HepG2 (cell line): ENCODE data around the gene METTL13. TPM values are rescaled to one million over a fixed set of nuclear protein-coding genes. Genes with fewer than 3 reads are reported as not detected.

ENCODE experiments used
- CAMTA2 ChIP-seq: sonication (generic); formaldehyde crosslinking; IDR thresholded peaks from 2 replicates; pipeline ENCODE4 v1.4.0; 2020; ENCODE audit warnings: mild to moderate bottlenecking, missing genetic modification reagents, borderline replicate concordance
- NCOA5 ChIP-seq: sonication (generic); formaldehyde crosslinking; IDR thresholded peaks from 2 replicates; pipeline ENCODE4 v1.4.0; 2020; ENCODE audit warnings: missing genetic modification reagents
- NCOR1 ChIP-seq: fragments of 200-600 bp; sonication (generic); IDR thresholded peaks from 2 replicates; pipeline ENCODE4 v1.7.0; 2017; ENCODE audit warnings: antibody characterized with exemption, low read length, borderline replicate concordance
- TSC22D2 ChIP-seq: sonication (generic); formaldehyde crosslinking; IDR thresholded peaks from 2 replicates; pipeline ENCODE4 v1.5.1; 2020; ENCODE audit warnings: missing genetic modification reagents, mild to moderate bottlenecking, borderline replicate concordance
- U2AF1 ChIP-seq: fragments of 200-400 bp; formaldehyde crosslinking; optimal IDR thresholded peaks from 2 replicates; pipeline ENCODE3; 2017; ENCODE audit warnings: mild to moderate bottlenecking, low read depth, low read length
- WIZ ChIP-seq: sonication (generic); formaldehyde crosslinking; IDR thresholded peaks from 2 replicates; pipeline ENCODE4 v1.5.1; 2020; ENCODE audit warnings: mild to moderate bottlenecking, missing genetic modification reagents
- ZNF292 ChIP-seq: sonication (generic); formaldehyde crosslinking; IDR thresholded peaks from 2 replicates; pipeline ENCODE4 v1.8.1; 2022; ENCODE audit warnings: mild to moderate bottlenecking, low read depth, missing genetic modification reagents, borderline replicate concordance
- ZNF775 ChIP-seq: sonication (generic); formaldehyde crosslinking; IDR thresholded peaks from 2 replicates; pipeline ENCODE4 v1.4.0; 2020; ENCODE audit warnings: missing genetic modification reagents, mild to moderate bottlenecking, moderate library complexity, borderline replicate concordance
- ZNF792 ChIP-seq: IDR thresholded peaks from 2 replicates; pipeline ENCODE4 v1.6.1; 2016
- polyA plus RNA-seq, 8 experiments: library from polyadenylated mRNA; depleted of rRNA in 3 of 8; stranded (reverse) in 7 of 8; unstranded in 1 of 8; fragments of >200 nt; fragmentation: Illumina TruSeq in 4 of 8; extraction: Trizol in 4 of 8; gene quantifications; 2 replicates each; pipeline versions ENCODE4 v1.2.1 to v1.2.3, GENCODE V29; 2011 to 2016; ENCODE audit warnings: low read depth in 4 of 8, missing spikeins in 1 of 8, mixed read lengths in 1 of 8; ENCODE audit not compliant: insufficient read depth in 1 of 8
- total RNA-seq, 5 experiments: library from RNA; depleted of rRNA; stranded (reverse); fragments of >200 nt; fragmentation: Illumina TruSeq; extraction: Trizol; gene quantifications; 2 replicates each; pipeline ENCODE4 v1.2.3, GENCODE V29; 2016; ENCODE audit warnings: low read depth in 1 of 5
- TF ChIP-seq, protein P1 (sequence below): sonication (generic); formaldehyde crosslinking; IDR thresholded peaks from 2 replicates; pipeline ENCODE4 v1.5.0; 2020; ENCODE audit warnings: mild to moderate bottlenecking, missing genetic modification reagents
- TF ChIP-seq, protein P2 (sequence below): sonication (generic); formaldehyde crosslinking; IDR thresholded peaks from 2 replicates; pipeline ENCODE4; 2020; ENCODE audit warnings: missing genetic modification reagents, mild to moderate bottlenecking, borderline replicate concordance
- TF ChIP-seq, protein P3 (sequence below): sonication (generic); formaldehyde crosslinking; IDR thresholded peaks from 2 replicates; pipeline ENCODE4 v1.8.0; 2022; ENCODE audit warnings: low read depth, missing genetic modification reagents
- TF ChIP-seq, protein P4 (sequence below): sonication (generic); formaldehyde crosslinking; IDR thresholded peaks from 2 replicates; pipeline ENCODE4 v1.5.1; 2020; ENCODE audit warnings: mild to moderate bottlenecking, missing genetic modification reagents, borderline replicate concordance
- TF ChIP-seq, protein P5 (sequence below): sonication (generic); formaldehyde crosslinking; IDR thresholded peaks from 2 replicates; pipeline ENCODE4 v1.4.0; 2020; ENCODE audit warnings: missing genetic modification reagents

Gene METTL13
- total and polyA plus RNA-seq, 2 of the 13 experiments (the other 11 are each of a cell fraction or from before 2014, with no cell fraction given): 18.6 to 22.8 TPM

DNA sequence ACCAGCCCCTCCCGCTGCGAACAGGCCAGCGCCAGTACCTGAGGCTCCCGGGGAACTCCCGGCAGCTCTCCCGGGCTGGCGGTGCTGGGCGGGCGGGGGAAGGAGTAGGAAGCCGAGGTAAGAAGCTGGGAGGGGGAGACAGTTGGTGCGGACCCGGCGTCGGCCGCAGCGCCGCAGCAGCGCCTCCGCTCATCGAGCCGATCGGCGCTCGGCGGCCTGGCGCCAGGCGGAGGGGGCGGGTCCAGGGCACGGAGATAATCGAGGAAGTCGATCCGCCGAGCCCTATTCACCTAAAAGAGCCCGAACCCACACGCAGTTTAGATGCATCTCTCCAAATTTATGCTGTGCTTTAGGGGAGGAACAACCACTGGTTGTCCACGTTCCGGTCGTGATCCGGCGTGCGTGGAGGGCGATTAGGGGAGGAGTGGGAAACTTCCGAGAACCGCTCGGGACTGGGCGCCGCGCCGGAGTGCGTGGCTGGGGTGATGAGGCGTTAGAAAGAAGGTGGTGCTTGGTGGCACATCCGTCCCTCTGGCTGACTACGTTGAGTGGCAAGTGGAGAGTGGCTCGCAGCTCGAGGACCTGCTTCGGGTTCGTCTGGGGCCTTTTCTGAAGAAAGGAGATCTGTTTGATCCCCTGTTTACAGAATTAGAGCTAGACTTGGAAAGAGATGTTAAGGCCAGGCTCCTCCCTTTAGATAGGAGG is 39.4 kb upstream of the METTL13 start, which contains the start of gene VAMP4 (continued):
- TF ChIP-seq, protein P1, sequence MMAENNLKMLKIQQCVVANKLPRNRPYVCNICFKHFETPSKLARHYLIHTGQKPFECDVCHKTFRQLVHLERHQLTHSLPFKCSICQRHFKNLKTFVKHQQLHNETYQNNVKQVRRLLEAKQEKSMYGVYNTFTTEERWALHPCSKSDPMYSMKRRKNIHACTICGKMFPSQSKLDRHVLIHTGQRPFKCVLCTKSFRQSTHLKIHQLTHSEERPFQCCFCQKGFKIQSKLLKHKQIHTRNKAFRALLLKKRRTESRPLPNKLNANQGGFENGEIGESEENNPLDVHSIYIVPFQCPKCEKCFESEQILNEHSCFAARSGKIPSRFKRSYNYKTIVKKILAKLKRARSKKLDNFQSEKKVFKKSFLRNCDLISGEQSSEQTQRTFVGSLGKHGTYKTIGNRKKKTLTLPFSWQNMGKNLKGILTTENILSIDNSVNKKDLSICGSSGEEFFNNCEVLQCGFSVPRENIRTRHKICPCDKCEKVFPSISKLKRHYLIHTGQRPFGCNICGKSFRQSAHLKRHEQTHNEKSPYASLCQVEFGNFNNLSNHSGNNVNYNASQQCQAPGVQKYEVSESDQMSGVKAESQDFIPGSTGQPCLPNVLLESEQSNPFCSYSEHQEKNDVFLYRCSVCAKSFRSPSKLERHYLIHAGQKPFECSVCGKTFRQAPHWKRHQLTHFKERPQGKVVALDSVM (CRISPR knock-in tag): no peak
- TF ChIP-seq, protein P2, sequence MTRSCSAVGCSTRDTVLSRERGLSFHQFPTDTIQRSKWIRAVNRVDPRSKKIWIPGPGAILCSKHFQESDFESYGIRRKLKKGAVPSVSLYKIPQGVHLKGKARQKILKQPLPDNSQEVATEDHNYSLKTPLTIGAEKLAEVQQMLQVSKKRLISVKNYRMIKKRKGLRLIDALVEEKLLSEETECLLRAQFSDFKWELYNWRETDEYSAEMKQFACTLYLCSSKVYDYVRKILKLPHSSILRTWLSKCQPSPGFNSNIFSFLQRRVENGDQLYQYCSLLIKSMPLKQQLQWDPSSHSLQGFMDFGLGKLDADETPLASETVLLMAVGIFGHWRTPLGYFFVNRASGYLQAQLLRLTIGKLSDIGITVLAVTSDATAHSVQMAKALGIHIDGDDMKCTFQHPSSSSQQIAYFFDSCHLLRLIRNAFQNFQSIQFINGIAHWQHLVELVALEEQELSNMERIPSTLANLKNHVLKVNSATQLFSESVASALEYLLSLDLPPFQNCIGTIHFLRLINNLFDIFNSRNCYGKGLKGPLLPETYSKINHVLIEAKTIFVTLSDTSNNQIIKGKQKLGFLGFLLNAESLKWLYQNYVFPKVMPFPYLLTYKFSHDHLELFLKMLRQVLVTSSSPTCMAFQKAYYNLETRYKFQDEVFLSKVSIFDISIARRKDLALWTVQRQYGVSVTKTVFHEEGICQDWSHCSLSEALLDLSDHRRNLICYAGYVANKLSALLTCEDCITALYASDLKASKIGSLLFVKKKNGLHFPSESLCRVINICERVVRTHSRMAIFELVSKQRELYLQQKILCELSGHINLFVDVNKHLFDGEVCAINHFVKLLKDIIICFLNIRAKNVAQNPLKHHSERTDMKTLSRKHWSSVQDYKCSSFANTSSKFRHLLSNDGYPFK: no peak
- TF ChIP-seq, protein P3, sequence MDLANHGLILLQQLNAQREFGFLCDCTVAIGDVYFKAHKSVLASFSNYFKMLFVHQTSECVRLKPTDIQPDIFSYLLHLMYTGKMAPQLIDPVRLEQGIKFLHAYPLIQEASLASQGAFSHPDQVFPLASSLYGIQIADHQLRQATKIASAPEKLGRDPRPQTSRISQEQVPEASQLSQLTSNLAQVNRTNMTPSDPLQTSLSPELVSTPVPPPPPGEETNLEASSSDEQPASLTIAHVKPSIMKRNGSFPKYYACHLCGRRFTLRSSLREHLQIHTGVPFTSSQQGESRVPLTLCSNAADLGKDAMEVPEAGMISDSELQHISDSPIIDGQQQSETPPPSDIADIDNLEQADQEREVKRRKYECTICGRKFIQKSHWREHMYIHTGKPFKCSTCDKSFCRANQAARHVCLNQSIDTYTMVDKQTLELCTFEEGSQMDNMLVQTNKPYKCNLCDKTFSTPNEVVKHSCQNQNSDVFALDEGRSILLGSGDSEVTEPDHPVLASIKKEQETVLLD: no peak
- TF ChIP-seq ZNF292 (no peak), U2AF1 (peak; percentile 54), NCOA5 (CRISPR knock-in tag) (no peak), ZNF792 (peak; percentile 55), CAMTA2 (CRISPR knock-in tag) (no peak), TSC22D2 (CRISPR knock-in tag) (no peak; the same call in 1 of the 2 replicates), WIZ (CRISPR knock-in tag) (peak; percentile 67; the same call in 1 of the 2 replicates), NCOR1 (no peak), ZNF775 (no peak)
- TF ChIP-seq, protein P4, sequence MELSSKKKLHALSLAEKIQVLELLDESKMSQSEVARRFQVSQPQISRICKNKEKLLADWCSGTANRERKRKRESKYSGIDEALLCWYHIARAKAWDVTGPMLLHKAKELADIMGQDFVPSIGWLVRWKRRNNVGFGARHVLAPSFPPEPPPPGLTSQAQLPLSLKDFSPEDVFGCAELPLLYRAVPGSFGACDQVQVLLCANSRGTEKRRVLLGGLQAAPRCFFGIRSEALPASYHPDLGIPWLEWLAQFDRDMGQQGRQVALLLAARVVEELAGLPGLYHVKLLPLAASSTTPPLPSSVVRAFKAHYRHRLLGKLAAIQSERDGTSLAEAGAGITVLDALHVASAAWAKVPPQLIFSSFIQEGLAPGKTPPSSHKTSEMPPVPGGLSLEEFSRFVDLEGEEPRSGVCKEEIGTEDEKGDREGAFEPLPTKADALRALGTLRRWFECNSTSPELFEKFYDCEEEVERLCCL: no peak
- TF ChIP-seq, protein P5, sequence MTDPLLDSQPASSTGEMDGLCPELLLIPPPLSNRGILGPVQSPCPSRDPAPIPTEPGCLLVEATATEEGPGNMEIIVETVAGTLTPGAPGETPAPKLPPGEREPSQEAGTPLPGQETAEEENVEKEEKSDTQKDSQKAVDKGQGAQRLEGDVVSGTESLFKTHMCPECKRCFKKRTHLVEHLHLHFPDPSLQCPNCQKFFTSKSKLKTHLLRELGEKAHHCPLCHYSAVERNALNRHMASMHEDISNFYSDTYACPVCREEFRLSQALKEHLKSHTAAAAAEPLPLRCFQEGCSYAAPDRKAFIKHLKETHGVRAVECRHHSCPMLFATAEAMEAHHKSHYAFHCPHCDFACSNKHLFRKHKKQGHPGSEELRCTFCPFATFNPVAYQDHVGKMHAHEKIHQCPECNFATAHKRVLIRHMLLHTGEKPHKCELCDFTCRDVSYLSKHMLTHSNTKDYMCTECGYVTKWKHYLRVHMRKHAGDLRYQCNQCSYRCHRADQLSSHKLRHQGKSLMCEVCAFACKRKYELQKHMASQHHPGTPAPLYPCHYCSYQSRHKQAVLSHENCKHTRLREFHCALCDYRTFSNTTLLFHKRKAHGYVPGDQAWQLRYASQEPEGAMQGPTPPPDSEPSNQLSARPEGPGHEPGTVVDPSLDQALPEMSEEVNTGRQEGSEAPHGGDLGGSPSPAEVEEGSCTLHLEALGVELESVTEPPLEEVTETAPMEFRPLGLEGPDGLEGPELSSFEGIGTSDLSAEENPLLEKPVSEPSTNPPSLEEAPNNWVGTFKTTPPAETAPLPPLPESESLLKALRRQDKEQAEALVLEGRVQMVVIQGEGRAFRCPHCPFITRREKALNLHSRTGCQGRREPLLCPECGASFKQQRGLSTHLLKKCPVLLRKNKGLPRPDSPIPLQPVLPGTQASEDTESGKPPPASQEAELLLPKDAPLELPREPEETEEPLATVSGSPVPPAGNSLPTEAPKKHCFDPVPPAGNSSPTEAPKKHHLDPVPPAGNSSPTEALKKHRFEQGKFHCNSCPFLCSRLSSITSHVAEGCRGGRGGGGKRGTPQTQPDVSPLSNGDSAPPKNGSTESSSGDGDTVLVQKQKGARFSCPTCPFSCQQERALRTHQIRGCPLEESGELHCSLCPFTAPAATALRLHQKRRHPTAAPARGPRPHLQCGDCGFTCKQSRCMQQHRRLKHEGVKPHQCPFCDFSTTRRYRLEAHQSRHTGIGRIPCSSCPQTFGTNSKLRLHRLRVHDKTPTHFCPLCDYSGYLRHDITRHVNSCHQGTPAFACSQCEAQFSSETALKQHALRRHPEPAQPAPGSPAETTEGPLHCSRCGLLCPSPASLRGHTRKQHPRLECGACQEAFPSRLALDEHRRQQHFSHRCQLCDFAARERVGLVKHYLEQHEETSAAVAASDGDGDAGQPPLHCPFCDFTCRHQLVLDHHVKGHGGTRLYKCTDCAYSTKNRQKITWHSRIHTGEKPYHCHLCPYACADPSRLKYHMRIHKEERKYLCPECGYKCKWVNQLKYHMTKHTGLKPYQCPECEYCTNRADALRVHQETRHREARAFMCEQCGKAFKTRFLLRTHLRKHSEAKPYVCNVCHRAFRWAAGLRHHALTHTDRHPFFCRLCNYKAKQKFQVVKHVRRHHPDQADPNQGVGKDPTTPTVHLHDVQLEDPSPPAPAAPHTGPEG (CRISPR knock-in tag): no peak
